HG03432 (cell line): ENCODE results near the gene LCE2C.

Experiments used
- ATAC-seq: cut with Tn5 transposase; IDR thresholded peaks from one replicate; pipeline ENCODE4 v1.9.1; 2021; ENCODE audit warnings: mild to moderate bottlenecking, moderate library complexity; ENCODE audit not compliant: unreplicated experiment

The LCE2C gene

DNA sequence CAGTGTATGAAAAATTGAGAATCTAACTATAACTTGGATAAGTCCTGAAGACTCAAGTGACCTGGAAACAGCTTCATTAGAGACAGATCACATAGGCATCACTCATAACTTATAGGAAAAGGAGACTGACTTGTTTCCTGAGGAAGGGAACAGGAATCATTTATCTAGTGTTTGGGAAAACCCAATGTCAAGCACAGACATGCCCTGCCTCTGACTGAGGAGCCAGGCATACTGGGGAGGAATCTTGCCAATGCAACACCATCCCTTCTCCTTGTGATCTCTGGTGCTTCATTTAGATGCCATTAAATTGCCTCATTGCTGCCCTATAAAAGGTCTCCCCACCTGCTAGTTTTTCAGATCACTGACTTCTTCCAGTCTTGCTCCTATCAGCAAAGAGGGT, 43.2 kb downstream of the LCE2C start:
- no peak for ATAC-seq

DNA sequence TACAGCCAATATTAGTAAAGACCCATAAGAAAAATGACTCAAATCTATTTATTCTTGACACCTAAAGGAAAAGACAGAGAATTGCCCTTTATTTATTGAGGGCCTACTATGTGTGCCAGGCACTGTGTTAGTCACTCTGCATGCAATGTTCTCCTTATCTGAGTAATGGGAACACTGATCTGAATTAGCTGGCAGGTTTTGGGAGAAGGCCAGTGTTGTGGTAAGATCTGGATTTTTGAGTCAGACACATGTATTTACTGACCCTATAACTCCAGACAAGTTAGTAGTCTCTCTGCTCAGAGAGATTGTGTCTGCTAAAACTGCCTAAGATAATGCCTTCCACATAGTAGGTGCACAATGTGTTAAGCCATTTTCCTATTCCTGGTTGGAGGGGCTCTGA, 50.2 kb downstream of the LCE2C start:
- no peak for ATAC-seq
